HL-60 (cell line): Measurements from ENCODE around the gene FANCC.

Experiments
- GABPA ChIP-seq: IDR thresholded peaks from 2 replicates; pipeline ENCODE4 v1.6.1; 2012; ENCODE audit warnings: low read depth
- POLR2AphosphoS5 ChIP-seq: IDR thresholded peaks from 2 replicates; pipeline ENCODE4 v1.6.1; 2012; ENCODE audit warnings: low read depth
- SPI1 ChIP-seq: IDR thresholded peaks from 2 replicates; pipeline ENCODE4 v1.6.1; 2012; ENCODE audit warnings: low read depth, mild to moderate bottlenecking, borderline replicate concordance
- TF ChIP-seq, protein P1 (sequence below): IDR thresholded peaks from one replicate; pipeline ENCODE4 v1.5.1; 2011; ENCODE audit warnings: low read length, control low read depth, inconsistent platforms; ENCODE audit not compliant: insufficient read depth

GRCh38 chr9:95171001-95171400 is 146.5 kb downstream of the FANCC start:
- TF ChIP-seq, protein P1, sequence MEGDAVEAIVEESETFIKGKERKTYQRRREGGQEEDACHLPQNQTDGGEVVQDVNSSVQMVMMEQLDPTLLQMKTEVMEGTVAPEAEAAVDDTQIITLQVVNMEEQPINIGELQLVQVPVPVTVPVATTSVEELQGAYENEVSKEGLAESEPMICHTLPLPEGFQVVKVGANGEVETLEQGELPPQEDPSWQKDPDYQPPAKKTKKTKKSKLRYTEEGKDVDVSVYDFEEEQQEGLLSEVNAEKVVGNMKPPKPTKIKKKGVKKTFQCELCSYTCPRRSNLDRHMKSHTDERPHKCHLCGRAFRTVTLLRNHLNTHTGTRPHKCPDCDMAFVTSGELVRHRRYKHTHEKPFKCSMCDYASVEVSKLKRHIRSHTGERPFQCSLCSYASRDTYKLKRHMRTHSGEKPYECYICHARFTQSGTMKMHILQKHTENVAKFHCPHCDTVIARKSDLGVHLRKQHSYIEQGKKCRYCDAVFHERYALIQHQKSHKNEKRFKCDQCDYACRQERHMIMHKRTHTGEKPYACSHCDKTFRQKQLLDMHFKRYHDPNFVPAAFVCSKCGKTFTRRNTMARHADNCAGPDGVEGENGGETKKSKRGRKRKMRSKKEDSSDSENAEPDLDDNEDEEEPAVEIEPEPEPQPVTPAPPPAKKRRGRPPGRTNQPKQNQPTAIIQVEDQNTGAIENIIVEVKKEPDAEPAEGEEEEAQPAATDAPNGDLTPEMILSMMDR, result no peak
- TF ChIP-seq GABPA (no peak), POLR2AphosphoS5 (no peak), SPI1 (no peak)
